ENCODE measurements around the gene EFNA5. TPM values are rescaled to one million over a fixed set of nuclear protein-coding genes. Genes with fewer than 3 reads are reported as not detected.
A peak's percentile ranks its signal among the peaks of the same experiment; 100 is the strongest.

The EFNA5 gene
- total and polyA plus RNA-seq, 2 experiments from 2014 or later, result 7.5 to 10.1 TPM

- no peak for ATAC-seq
- Histone ChIP-seq H2AFZ (no peak overlapping the region), H3K4me3 (no peak overlapping the region), H3F3A (replicated peaks; ENCODE audit: low read depth) (no peaks in the 10 kb centered on the region), H4K20me1 (replicated peaks; ENCODE audit: insufficient read depth) (no peaks in the 10 kb centered on the region), H3K9me2 (ENCODE audit: insufficient read depth) (no peaks in the 10 kb centered on the region), H3K36me3 (ENCODE audit: insufficient read depth) (no peaks in the 10 kb centered on the region), H3K79me2 (replicated peaks; ENCODE audit: insufficient read depth) (peaks cover 8% of the 10 kb centered on the region; the same call in 1 of the 2 replicates), H3K4me1 (ENCODE audit: insufficient read depth) (peaks cover 49% of the 10 kb centered on the region), H3K27ac (ENCODE audit: low read depth) (no peak overlapping the region), H3K27me3 (ENCODE audit: insufficient read depth) (no peaks in the 10 kb centered on the region), H3K4me2 (peak overlapping the region; percentile 41; the same call in 1 of the 2 replicates)
- no peak for DNase-seq (ENCODE audit: low spot score)
- peak overlapping the region; percentile 67; the same call in 1 of the 2 replicates for H3K27ac Mint-ChIP-seq
- peaks cover 34% of the 10 kb centered on the region for H3K4me1 Mint-ChIP-seq
- H3K9me3 Mint-ChIP-seq, result no peaks in the 10 kb centered on the region
- peaks cover 1% of the 10 kb centered on the region for H3K27me3 Mint-ChIP-seq (ENCODE audit: insufficient read depth, low read depth, poor library complexity)
- TF ChIP-seq POLR2AphosphoS5 (IDR thresholded peaks at IDR 0.05; ENCODE audit: low read depth) (no peak), EZH2 (IDR thresholded peaks at IDR 0.05; ENCODE audit: low read depth, unreplicated experiment) (no peak), NANOG (IDR thresholded peaks at IDR 0.05; ENCODE audit: borderline replicate concordance) (no peak), EZH2phosphoT487 (IDR thresholded peaks at IDR 0.05; ENCODE audit: unreplicated experiment) (no peak), ZNF462 (CRISPR knock-in tag; IDR thresholded peaks at IDR 0.05) (no peak)
- no peaks in the 10 kb centered on the region for H3K36me3 Mint-ChIP-seq (ENCODE audit: low read depth)
- H3K4me3 Mint-ChIP-seq, result no peak overlapping the region
Observed at GRCh38 chr5:107617052-107617451, 53.7 kb downstream of the EFNA5 start.

- Mint-ChIP-seq H3K9me3 (no peaks in the 10 kb centered on the region), H3K4me3 (no peak overlapping the region), H3K4me1 (peaks cover 42% of the 10 kb centered on the region), H3K27ac (no peak overlapping the region), H3K27me3 (ENCODE audit: insufficient read depth, low read depth, poor library complexity) (peaks cover 1% of the 10 kb centered on the region), H3K36me3 (ENCODE audit: low read depth) (no peaks in the 10 kb centered on the region)
- H4K20me1 ChIP-seq (replicated peaks; ENCODE audit: insufficient read depth), result no peaks in the 10 kb centered on the region
- H3F3A ChIP-seq (replicated peaks; ENCODE audit: low read depth), result no peaks in the 10 kb centered on the region
- H3K4me1 ChIP-seq (ENCODE audit: insufficient read depth), result peaks cover 57% of the 10 kb centered on the region
- H3K4me3 ChIP-seq, result no peak overlapping the region
- no peaks in the 10 kb centered on the region for H3K27me3 ChIP-seq (ENCODE audit: insufficient read depth)
- DNase-seq (ENCODE audit: low spot score), result no peak
- no peak overlapping the region for H3K27ac ChIP-seq (ENCODE audit: low read depth)
- H2AFZ ChIP-seq, result no peak overlapping the region
- no peak for ATAC-seq
- no peaks in the 10 kb centered on the region for H3K9me2 ChIP-seq (ENCODE audit: insufficient read depth)
- H3K4me2 ChIP-seq, result no peak overlapping the region
- no peaks in the 10 kb centered on the region for H3K36me3 ChIP-seq (ENCODE audit: insufficient read depth)
- H3K79me2 ChIP-seq (replicated peaks; ENCODE audit: insufficient read depth), result peaks cover 8% of the 10 kb centered on the region; the same call in 1 of the 2 replicates
- TF ChIP-seq REST (IDR thresholded peaks at IDR 0.05; ENCODE audit: unreplicated experiment) (no peak), ETS1 (IDR thresholded peaks at IDR 0.05) (no peak), EZH2 (IDR thresholded peaks at IDR 0.05; ENCODE audit: low read depth, unreplicated experiment) (no peak), EZH2phosphoT487 (IDR thresholded peaks at IDR 0.05; ENCODE audit: unreplicated experiment) (no peak), STAT1 (IDR thresholded peaks at IDR 0.05; ENCODE audit: unreplicated experiment) (no peak), CTCF (conservative IDR thresholded peaks at IDR 0.05; ENCODE audit: low read depth in 2 of 2) (no peak)
Observed at GRCh38 chr5:107616213-107616612, 54.5 kb downstream of the EFNA5 start.
